ENCODE results near the gene CAV2. TPM values are rescaled to one million over a fixed set of nuclear protein-coding genes. Genes with fewer than 3 reads are reported as not detected.
"Not testable (repeated sequence)": the region's sequence is repeated elsewhere in the genome, so short reads cannot be mapped to it uniquely, and the experiment has no call there.

CAV2 gene
- total and polyA plus RNA-seq, 12 donors, result 56.3 to 277 (median 224) TPM

DNA sequence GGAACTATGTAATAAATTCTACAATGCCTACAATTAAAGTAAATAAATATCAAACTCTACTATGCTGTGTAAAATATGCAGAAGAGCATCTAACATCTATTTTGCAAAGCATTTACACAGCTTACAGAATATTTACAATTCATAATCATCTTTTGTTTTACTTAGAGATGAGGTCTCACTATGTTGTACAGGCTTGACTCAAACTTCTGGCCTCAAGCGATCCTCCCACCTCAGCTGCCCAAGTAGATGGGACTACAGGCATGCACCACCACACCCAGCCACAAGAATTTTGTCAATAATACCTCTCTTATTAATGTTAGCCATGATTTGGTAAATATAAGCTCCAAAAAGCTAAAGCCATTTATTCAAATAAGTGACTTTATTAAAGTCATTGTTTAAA, 21.9 kb upstream of the CAV2 start:
- Histone ChIP-seq H3K27me3 (no peaks in the 10 kb centered on the region), H3K9me3 (peaks cover 0 to 4% (median 0%) of the 10 kb centered on the region in 11 donors), H3K36me3 (no peaks in the 10 kb centered on the region), H3K4me3 (no peak overlapping the region), H3K4me1 (no peaks in the 10 kb centered on the region), H3K27ac (no peak overlapping the region)
- ATAC-seq (no peak), DNase-seq (no peak)
- TF ChIP-seq, protein P1, sequence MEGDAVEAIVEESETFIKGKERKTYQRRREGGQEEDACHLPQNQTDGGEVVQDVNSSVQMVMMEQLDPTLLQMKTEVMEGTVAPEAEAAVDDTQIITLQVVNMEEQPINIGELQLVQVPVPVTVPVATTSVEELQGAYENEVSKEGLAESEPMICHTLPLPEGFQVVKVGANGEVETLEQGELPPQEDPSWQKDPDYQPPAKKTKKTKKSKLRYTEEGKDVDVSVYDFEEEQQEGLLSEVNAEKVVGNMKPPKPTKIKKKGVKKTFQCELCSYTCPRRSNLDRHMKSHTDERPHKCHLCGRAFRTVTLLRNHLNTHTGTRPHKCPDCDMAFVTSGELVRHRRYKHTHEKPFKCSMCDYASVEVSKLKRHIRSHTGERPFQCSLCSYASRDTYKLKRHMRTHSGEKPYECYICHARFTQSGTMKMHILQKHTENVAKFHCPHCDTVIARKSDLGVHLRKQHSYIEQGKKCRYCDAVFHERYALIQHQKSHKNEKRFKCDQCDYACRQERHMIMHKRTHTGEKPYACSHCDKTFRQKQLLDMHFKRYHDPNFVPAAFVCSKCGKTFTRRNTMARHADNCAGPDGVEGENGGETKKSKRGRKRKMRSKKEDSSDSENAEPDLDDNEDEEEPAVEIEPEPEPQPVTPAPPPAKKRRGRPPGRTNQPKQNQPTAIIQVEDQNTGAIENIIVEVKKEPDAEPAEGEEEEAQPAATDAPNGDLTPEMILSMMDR (IDR thresholded peaks at IDR 0.05), result no peak
- intact Hi-C loops (cut with DNase I), result no loop called here
- 97 to 98% methylated on average over 1 of the region's 1 CpG for WGBS, 2 donors

DNA sequence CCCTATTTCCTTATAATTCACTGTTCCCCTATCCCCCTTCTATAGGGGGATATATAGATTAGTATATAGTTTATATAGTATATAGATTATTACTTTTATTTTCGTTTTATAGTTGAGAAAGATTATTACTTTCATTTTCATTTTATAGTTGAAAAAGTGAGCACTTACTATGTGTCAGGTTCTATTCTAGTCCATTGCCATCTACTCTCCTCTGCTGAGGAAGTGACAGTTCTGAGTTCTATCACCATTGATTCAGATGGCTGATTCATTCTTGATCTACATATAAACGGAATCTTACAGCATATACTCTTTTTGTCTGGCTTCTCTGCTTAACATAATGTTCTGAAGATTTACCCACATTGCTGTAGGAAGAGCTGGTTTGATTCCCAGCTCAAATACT, 20.7 kb upstream of the CAV2 start:
- no peak for ATAC-seq
- no peak overlapping the region for H3K27ac ChIP-seq
- no peaks in the 10 kb centered on the region for H3K4me1 ChIP-seq
- no peaks in the 10 kb centered on the region for H3K27me3 ChIP-seq
- no peaks in the 10 kb centered on the region for H3K36me3 ChIP-seq
- 86 to 88% methylated on average over 2 of the region's 2 CpGs for WGBS, 2 donors
- TF ChIP-seq, protein P1 (IDR thresholded peaks at IDR 0.05), result no peak
- intact Hi-C loops (cut with DNase I), result no loop called here
- peaks cover 0 to 4% (median 0%) of the 10 kb centered on the region in 11 donors for H3K9me3 ChIP-seq
- no peak for DNase-seq
- H3K4me3 ChIP-seq, result no peak overlapping the region

DNA sequence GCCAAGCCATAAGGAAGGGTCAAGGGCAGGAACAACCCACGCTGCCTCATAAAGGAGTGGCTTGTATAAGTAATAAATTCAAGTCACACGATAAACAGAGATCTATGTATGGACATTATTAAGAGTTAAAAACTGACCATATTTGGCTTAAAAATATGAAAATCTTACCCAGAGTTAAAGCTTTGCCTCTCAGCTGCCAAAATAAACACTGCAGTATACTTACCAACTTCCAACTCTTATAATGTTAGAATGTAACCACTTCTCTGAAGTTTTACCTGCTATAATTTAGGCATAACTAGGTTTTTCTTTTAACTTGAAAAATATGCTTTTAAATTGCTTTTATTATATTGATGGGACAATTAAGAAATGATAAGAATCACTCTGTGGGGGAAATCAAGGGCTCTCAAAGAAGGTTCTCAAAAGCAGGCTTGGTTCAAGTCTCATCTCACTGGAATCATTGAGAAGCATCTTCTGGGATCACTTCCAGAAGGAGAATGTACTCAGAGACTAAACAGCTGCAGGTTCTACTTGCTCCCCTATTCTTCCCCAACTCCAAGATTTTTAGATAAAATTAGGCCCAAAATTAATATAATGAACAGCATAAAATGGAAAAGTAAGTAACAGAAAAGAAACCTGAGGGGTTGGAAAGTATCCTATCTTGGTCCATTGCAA, 16.1 kb upstream of the CAV2 start:
- peaks cover 0 to 6% (median 0%) of the 10 kb centered on the region in 9 donors for H3K4me1 ChIP-seq
- TF ChIP-seq, protein P1 (IDR thresholded peaks at IDR 0.05), result no peak
- no peak overlapping the region for H3K4me3 ChIP-seq
- WGBS, 2 donors, result 75 to 84% methylated on average over 2 of the region's 2 CpGs
- ATAC-seq (no peak), DNase-seq (no peak)
- no peaks in the 10 kb centered on the region for H3K27me3 ChIP-seq
- intact Hi-C loops (cut with DNase I), result no loop called here
- H3K36me3 ChIP-seq, result no peaks in the 10 kb centered on the region
- no peaks in the 10 kb centered on the region for H3K9me3 ChIP-seq
- no peak overlapping the region for H3K27ac ChIP-seq

DNA sequence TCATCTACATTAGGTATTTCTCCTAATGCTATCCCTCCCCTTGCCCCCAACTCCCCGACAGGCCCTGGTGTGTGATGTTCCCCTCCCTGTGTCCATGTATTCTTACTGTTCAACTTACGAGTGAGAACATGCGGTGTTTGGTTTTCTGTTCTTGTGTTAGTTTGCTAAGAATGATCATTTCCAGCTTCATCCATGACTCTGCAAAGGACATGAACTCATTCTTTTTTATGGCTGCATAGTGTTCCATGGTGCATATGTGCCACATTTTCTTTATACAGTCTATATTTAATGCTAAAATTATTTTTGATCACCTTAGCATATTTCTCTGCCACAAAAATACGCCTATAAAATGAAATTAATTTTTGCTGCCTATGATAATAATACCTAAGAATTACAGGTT, 15.1 kb upstream of the CAV2 start:
- DNase-seq; H3K9me3 ChIP-seq; H3K4me3 ChIP-seq; H3K36me3 ChIP-seq; ATAC-seq; H3K27me3 ChIP-seq; intact Hi-C loops (cut with DNase I); H3K27ac ChIP-seq: not testable (repeated sequence)
- WGBS, 2 donors, result 96 to 98% methylated on average over 4 of the region's 4 CpGs
- H3K4me1 ChIP-seq, result peaks cover 0 to 12% (median 4%) of the 10 kb centered on the region in 9 donors

DNA sequence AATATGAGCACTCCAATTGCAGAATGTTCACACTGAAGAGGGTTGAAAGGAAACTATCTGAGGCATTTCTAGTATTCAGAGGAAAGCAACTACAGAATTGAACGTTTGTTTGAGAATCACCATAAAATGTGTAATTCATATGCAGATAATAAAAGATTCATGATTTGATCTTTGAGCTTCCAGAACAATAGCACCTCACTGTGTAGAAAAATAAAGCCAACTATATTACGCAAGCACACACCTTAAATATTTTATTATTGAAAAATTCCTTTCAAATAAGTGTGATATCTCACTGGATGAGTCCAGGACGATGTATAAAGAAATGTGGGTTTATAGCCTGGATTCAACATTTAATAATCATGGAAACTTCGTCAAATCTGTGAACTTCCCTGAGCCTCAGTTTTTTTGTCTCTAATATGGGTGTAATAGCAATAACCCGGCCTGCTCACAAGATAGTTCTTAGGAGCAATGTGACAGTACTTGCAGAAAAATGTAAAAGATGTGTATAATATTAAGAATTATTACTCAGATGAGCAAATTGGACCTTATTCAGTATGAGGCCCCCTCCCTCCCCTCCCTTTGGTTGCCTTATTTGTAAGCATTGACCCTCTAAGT, 11.5 kb upstream of the CAV2 start:
- Histone ChIP-seq H3K27ac (no peak overlapping the region), H3K4me3 (no peak overlapping the region), H3K9me3 (no peaks in the 10 kb centered on the region), H3K36me3 (no peaks in the 10 kb centered on the region), H3K27me3 (no peaks in the 10 kb centered on the region), H3K4me1 (peaks cover 3 to 48% (median 28%) of the 10 kb centered on the region in 9 donors)
- 80 to 84% methylated on average over 5 of the region's 5 CpGs for WGBS, 2 donors
- intact Hi-C loops (cut with DNase I), result loop anchor here in 1 of 10 donors (5.0 kb wide), 1 partner anchor 171 kb away; no protein-coding TSS in a partner anchor
- TF ChIP-seq, protein P1 (IDR thresholded peaks at IDR 0.05), result no peak
- ATAC-seq (no peak), DNase-seq (no peak)

Measured in heart right ventricle (tissue), 16 donors.